OCI-LY1 (cell line): ENCODE results near the gene PAK4.

Experiments used
- H2AFZ ChIP-seq: fragments of 200-600 bp; sonication (generic), shearing (Covaris generic); 2 replicates; pipeline ENCODE4 v1.6.0; 2014; ENCODE audit warnings: antibody characterized with exemption, mild to moderate bottlenecking, low read length
- H3F3A ChIP-seq: fragments of 200-600 bp; sonication (generic), shearing (Covaris generic); 2 replicates; pipeline ENCODE4 v1.6.0; 2014; ENCODE audit warnings: mild to moderate bottlenecking, antibody characterized with exemption, low read length, moderate library complexity; ENCODE audit not compliant: insufficient read depth
- H3K27ac ChIP-seq: fragments of 200-600 bp; sonication (generic); 2 replicates; pipeline ENCODE4 v1.5.1; 2014; ENCODE audit warnings: low read length, mixed run types, mild to moderate bottlenecking, low read depth; ENCODE audit not compliant: poor library complexity, severe bottlenecking
- H3K27me3 ChIP-seq: fragments of 200-600 bp; sonication (generic); 2 replicates; pipeline ENCODE4 v1.6.0; 2014; ENCODE audit warnings: antibody characterized with exemption, mild to moderate bottlenecking, low read length, moderate library complexity; ENCODE audit not compliant: insufficient read depth
- H3K36me3 ChIP-seq: fragments of 200-600 bp; sonication (generic); 2 replicates; pipeline ENCODE4 v1.6.1; 2014; ENCODE audit warnings: mild to moderate bottlenecking, antibody characterized with exemption, low read length, moderate library complexity, mixed read lengths; ENCODE audit not compliant: insufficient read depth
- H3K4me1 ChIP-seq: fragments of 200-600 bp; sonication (generic); 2 replicates; pipeline ENCODE4 v1.5.1; 2014; ENCODE audit warnings: mild to moderate bottlenecking, low read length, moderate library complexity; ENCODE audit not compliant: insufficient read depth, severe bottlenecking
- H3K4me2 ChIP-seq: fragments of 200-600 bp; sonication (generic), shearing (Covaris generic); 2 replicates; pipeline ENCODE4 v1.6.1; 2014; ENCODE audit warnings: low read length
- H3K4me3 ChIP-seq: fragments of 200-600 bp; sonication (generic); 2 replicates; pipeline ENCODE4 v1.5.1; 2014; ENCODE audit warnings: low read length, low read depth, mild to moderate bottlenecking, mixed read lengths; ENCODE audit not compliant: poor library complexity, severe bottlenecking
- H3K79me2 ChIP-seq: fragments of 200-600 bp; shearing (Covaris generic); 2 replicates; pipeline ENCODE4 v1.6.1; 2016; ENCODE audit warnings: mixed run types, low read length, mixed read lengths; ENCODE audit not compliant: insufficient read depth
- H3K9ac ChIP-seq: fragments of 200-600 bp; sonication (generic), shearing (Covaris generic); 2 replicates; pipeline ENCODE4 v1.6.1; 2014; ENCODE audit warnings: mild to moderate bottlenecking, low read length, mixed read lengths
- H3K9me2 ChIP-seq: fragments of 200-600 bp; sonication (generic), shearing (Covaris generic); 2 replicates; pipeline ENCODE4 v1.6.1; 2014; ENCODE audit warnings: low read depth, mild to moderate bottlenecking, low read length, mixed read lengths
- H3K9me3 ChIP-seq: fragments of 200-600 bp; shearing (Covaris generic); 2 replicates; pipeline ENCODE4 v1.6.1; 2014; ENCODE audit warnings: low read length, mixed read lengths
- H4K20me1 ChIP-seq: fragments of 200-600 bp; sonication (generic), shearing (Covaris generic); 2 replicates; pipeline ENCODE4 v1.6.0; 2016; ENCODE audit warnings: mild to moderate bottlenecking, low read length; ENCODE audit not compliant: insufficient read depth
- CTCF ChIP-seq: fragments of 200-600 bp; sonication (generic), shearing (Covaris generic); IDR thresholded peaks from 2 replicates; pipeline ENCODE4 v1.5.1; 2017; ENCODE audit warnings: mild to moderate bottlenecking, antibody characterized with exemption, low read length, moderate library complexity, mixed read lengths
- EZH2 ChIP-seq: fragments of 200-600 bp; sonication (generic), shearing (Covaris generic); IDR thresholded peaks from 2 replicates; pipeline ENCODE4 v1.8.0; 2017; ENCODE audit warnings: borderline replicate concordance, mixed run types, mild to moderate bottlenecking, antibody characterized with exemption, low read length, moderate library complexity, mixed read lengths

The PAK4 gene

GRCh38 chr19:39103151-39103550 lies 22.4 kb upstream of the PAK4 start:
- H3K27ac ChIP-seq = no peak overlapping the region
- H3K4me1 ChIP-seq = no peaks in the 10 kb centered on the region
- no peaks in the 10 kb centered on the region for H3K79me2 ChIP-seq
- no peaks in the 10 kb centered on the region for H3K9me3 ChIP-seq
- H3K4me3 ChIP-seq = no peak overlapping the region
- H3K9ac ChIP-seq = no peak overlapping the region
- no peak overlapping the region for H2AFZ ChIP-seq
- TF ChIP-seq CTCF = no peak
- no peaks in the 10 kb centered on the region; the same call in 1 of the 2 replicates for H3K27me3 ChIP-seq
- no peaks in the 10 kb centered on the region for H3F3A ChIP-seq
- no peak overlapping the region for H3K4me2 ChIP-seq
- no peaks in the 10 kb centered on the region for H4K20me1 ChIP-seq
- no peaks in the 10 kb centered on the region for H3K9me2 ChIP-seq
- H3K36me3 ChIP-seq = no peaks in the 10 kb centered on the region

- H2AFZ ChIP-seq = no peak overlapping the region
- H3K27me3 ChIP-seq = no peaks in the 10 kb centered on the region; the same call in 1 of the 2 replicates
- TF ChIP-seq EZH2 (no peak), CTCF (no peak)
- H3K4me1 ChIP-seq = no peaks in the 10 kb centered on the region
- no peak overlapping the region for H3K27ac ChIP-seq
- H3F3A ChIP-seq = no peaks in the 10 kb centered on the region
- no peak overlapping the region for H3K9ac ChIP-seq
- H3K36me3 ChIP-seq = no peaks in the 10 kb centered on the region
- H3K79me2 ChIP-seq = no peaks in the 10 kb centered on the region
- H3K4me3 ChIP-seq = no peak overlapping the region
- H3K9me3 ChIP-seq = no peaks in the 10 kb centered on the region
- H4K20me1 ChIP-seq = no peaks in the 10 kb centered on the region
- H3K4me2 ChIP-seq = no peak overlapping the region
- H3K9me2 ChIP-seq = no peaks in the 10 kb centered on the region
Measured at GRCh38 chr19:39104186-39104596, 21.4 kb upstream of the PAK4 start.

GRCh38 chr19:39106194-39106593 lies 19.4 kb upstream of the PAK4 start:
- no peaks in the 10 kb centered on the region for H3K36me3 ChIP-seq
- no peaks in the 10 kb centered on the region for H3K27me3 ChIP-seq
- H4K20me1 ChIP-seq = no peaks in the 10 kb centered on the region
- no peak overlapping the region for H3K4me2 ChIP-seq
- no peak overlapping the region for H3K27ac ChIP-seq
- H3K9ac ChIP-seq = no peak overlapping the region
- H3F3A ChIP-seq = no peaks in the 10 kb centered on the region
- H3K79me2 ChIP-seq = no peaks in the 10 kb centered on the region
- no peak for TF ChIP-seq EZH2
- no peaks in the 10 kb centered on the region for H3K9me3 ChIP-seq
- H3K4me1 ChIP-seq = no peaks in the 10 kb centered on the region
- no peak overlapping the region for H2AFZ ChIP-seq
- H3K4me3 ChIP-seq = no peak overlapping the region
- H3K9me2 ChIP-seq = no peaks in the 10 kb centered on the region

GRCh38 chr19:39109641-39110040 lies 15.9 kb upstream of the PAK4 start:
- Histone ChIP-seq H3K9me3 (no peaks in the 10 kb centered on the region), H3K9me2 (no peaks in the 10 kb centered on the region), H3K27ac (no peak overlapping the region), H3K79me2 (no peaks in the 10 kb centered on the region), H3K4me1 (no peaks in the 10 kb centered on the region), H3F3A (no peaks in the 10 kb centered on the region), H3K9ac (no peak overlapping the region), H4K20me1 (no peaks in the 10 kb centered on the region), H3K27me3 (no peaks in the 10 kb centered on the region), H3K36me3 (no peaks in the 10 kb centered on the region), H2AFZ (no peak overlapping the region), H3K4me2 (no peak overlapping the region), H3K4me3 (no peak overlapping the region)
- TF ChIP-seq EZH2 (no peak), CTCF (no peak)
